HUDEP-2 (cell line): ENCODE data around the gene MGRN1.
"Not testable (repeated sequence)": the region's sequence is repeated elsewhere in the genome, so short reads cannot be mapped to it uniquely, and the experiment has no call there.

Experiments used
- DNase-seq, 76 experiments: peaks; one replicate each; lab custom pipeline; 2025; ENCODE audit not compliant: unreplicated experiment in 76 of 76; lab: John Stamatoyannopoulos, UW

Gene MGRN1

GRCh38 chr16:4714996-4715395, 90.4 kb downstream of the MGRN1 start:
- DNase-seq, result no peak

- DNase-seq, result no peak
Measured at GRCh38 chr16:4718466-4718865, 93.8 kb downstream of the MGRN1 start.

GRCh38 chr16:4723071-4723767, 98.6 kb downstream of the MGRN1 start:
- no peak for DNase-seq

GRCh38 chr16:4724661-4725270, 100.1 kb downstream of the MGRN1 start:
- no peak for DNase-seq

GRCh38 chr16:4726616-4727015, 102.0 kb downstream of the MGRN1 start:
- DNase-seq, result no peak

- no peak for DNase-seq
Measured at GRCh38 chr16:4728676-4729075, 104.0 kb downstream of the MGRN1 start.

- DNase-seq, result no peak
Measured at GRCh38 chr16:4729876-4730275, 105.2 kb downstream of the MGRN1 start.

- DNase-seq, result no peak
Measured at GRCh38 chr16:4733211-4733742, 108.7 kb downstream of the MGRN1 start.

- DNase-seq, result no peak
Measured at GRCh38 chr16:4733747-4734062, 109.1 kb downstream of the MGRN1 start.

GRCh38 chr16:4734063-4734729, 109.6 kb downstream of the MGRN1 start, which contains the start of the genes ANKS3 and DNAAF8:
TSS of gene ANKS3 (minus strand) at chr16:4734271. CDS start at chr16:4730149, 4,122 bp downstream.
TSS of gene DNAAF8 (plus strand) at chr16:4734537. CDS start at chr16:4736515, 1,978 bp downstream.
- peak in 75 of 76 experiments; percentile 41 to 96 (median 88) for DNase-seq

GRCh38 chr16:4734730-4735535, 110.3 kb downstream of the MGRN1 start:
- peak in 70 of 76 experiments; percentile 2 to 90 (median 74) for DNase-seq

GRCh38 chr16:4736546-4736945, 111.9 kb downstream of the MGRN1 start:
- no peak for DNase-seq

GRCh38 chr16:4737545-4737944, 112.9 kb downstream of the MGRN1 start:
- no peak for DNase-seq

- not testable (repeated sequence) for DNase-seq
Measured at GRCh38 chr16:4738370-4738769, 113.7 kb downstream of the MGRN1 start.
